ENCODE measurements around the gene TMEM52.

TMEM52 gene

GRCh38 chr1:1914101-1914970 is 4.7 kb downstream of the TMEM52 start:
- WGBS, 2 experiments (ENCODE audit: insufficient coverage in 2 of 2), result 82 to 83% methylated on average over 16 to 18 of the region's 20 CpGs
- no peak overlapping the region for H3K27ac ChIP-seq (ENCODE audit: low read depth, low read length, severe bottlenecking)
- H3K36me3 ChIP-seq (ENCODE audit: control insufficient read depth, insufficient read depth, low read length), result no peaks in the 10 kb centered on the region
- no peaks in the 10 kb centered on the region for H3K4me1 ChIP-seq (ENCODE audit: control insufficient read depth, insufficient read depth, low read length, poor library complexity, severe bottlenecking)
- H3K4me3 ChIP-seq (ENCODE audit: extremely low read depth, insufficient read depth, low read length, poor library complexity, severe bottlenecking), result no peak overlapping the region
- H3K9me3 ChIP-seq (ENCODE audit: control insufficient read depth, low read length), result no peaks in the 10 kb centered on the region

- H3K4me3 ChIP-seq (ENCODE audit: extremely low read depth, insufficient read depth, low read length, poor library complexity, severe bottlenecking), result no peak overlapping the region
- WGBS, 2 experiments (ENCODE audit: insufficient coverage in 2 of 2), result 91 to 93% methylated on average over 7 to 11 of the region's 13 CpGs
Measured at GRCh38 chr1:1911350-1912041, 7.6 kb downstream of the TMEM52 start.

GRCh38 chr1:1910651-1911331 is 8.3 kb downstream of the TMEM52 start:
- peaks cover 11% of the 10 kb centered on the region for H3K4me1 ChIP-seq (ENCODE audit: control insufficient read depth, insufficient read depth, low read length, poor library complexity, severe bottlenecking)
- no peak overlapping the region for H3K27ac ChIP-seq (ENCODE audit: low read depth, low read length, severe bottlenecking)
- H3K9me3 ChIP-seq (ENCODE audit: control insufficient read depth, low read length), result no peaks in the 10 kb centered on the region
- 94 to 96% methylated on average over 12 to 22 of the region's 22 CpGs for WGBS, 2 experiments (ENCODE audit: insufficient coverage in 2 of 2)
- no peaks in the 10 kb centered on the region for H3K36me3 ChIP-seq (ENCODE audit: control insufficient read depth, insufficient read depth, low read length)
- no peak overlapping the region for H3K4me3 ChIP-seq (ENCODE audit: extremely low read depth, insufficient read depth, low read length, poor library complexity, severe bottlenecking)

More at GRCh38 chr1:1911350-1912041, 7.6 kb downstream of the TMEM52 start:
- Histone ChIP-seq H3K4me1 (ENCODE audit: control insufficient read depth, insufficient read depth, low read length, poor library complexity, severe bottlenecking) (peaks cover 11% of the 10 kb centered on the region), H3K27ac (ENCODE audit: low read depth, low read length, severe bottlenecking) (no peak overlapping the region), H3K36me3 (ENCODE audit: control insufficient read depth, insufficient read depth, low read length) (no peaks in the 10 kb centered on the region), H3K9me3 (ENCODE audit: control insufficient read depth, low read length) (no peaks in the 10 kb centered on the region)

- Histone ChIP-seq H3K9me3 (ENCODE audit: control insufficient read depth, low read length) (no peaks in the 10 kb centered on the region), H3K36me3 (ENCODE audit: control insufficient read depth, insufficient read depth, low read length) (no peaks in the 10 kb centered on the region), H3K27ac (ENCODE audit: low read depth, low read length, severe bottlenecking) (peak overlapping the region; percentile 57), H3K4me3 (ENCODE audit: extremely low read depth, insufficient read depth, low read length, poor library complexity, severe bottlenecking) (peak overlapping the region; percentile 57), H3K4me1 (ENCODE audit: control insufficient read depth, insufficient read depth, low read length, poor library complexity, severe bottlenecking) (peaks cover 11% of the 10 kb centered on the region)
- 80 to 100% methylated on average over 2 of the region's 6 CpGs for WGBS, 2 experiments (ENCODE audit: insufficient coverage in 2 of 2)
Measured at GRCh38 chr1:1910033-1910465, 9.0 kb downstream of the TMEM52 start.

- WGBS, 2 experiments (ENCODE audit: insufficient coverage in 2 of 2), result 24 to 26% methylated on average over 21 of the region's 21 CpGs
- H3K36me3 ChIP-seq (ENCODE audit: control insufficient read depth, insufficient read depth, low read length), result no peaks in the 10 kb centered on the region
- H3K4me3 ChIP-seq (ENCODE audit: extremely low read depth, insufficient read depth, low read length, poor library complexity, severe bottlenecking), result peak overlapping the region; percentile 57
- peaks cover 11% of the 10 kb centered on the region for H3K4me1 ChIP-seq (ENCODE audit: control insufficient read depth, insufficient read depth, low read length, poor library complexity, severe bottlenecking)
- H3K9me3 ChIP-seq (ENCODE audit: control insufficient read depth, low read length), result no peaks in the 10 kb centered on the region
- no peak overlapping the region for H3K27ac ChIP-seq (ENCODE audit: low read depth, low read length, severe bottlenecking)
Measured at GRCh38 chr1:1908506-1908791, 10.6 kb downstream of the TMEM52 start.

GRCh38 chr1:1907098-1907736 is 11.9 kb downstream of the TMEM52 start:
- Histone ChIP-seq H3K4me1 (ENCODE audit: control insufficient read depth, insufficient read depth, low read length, poor library complexity, severe bottlenecking) (peaks cover 11% of the 10 kb centered on the region), H3K9me3 (ENCODE audit: control insufficient read depth, low read length) (no peaks in the 10 kb centered on the region), H3K36me3 (ENCODE audit: control insufficient read depth, insufficient read depth, low read length) (no peaks in the 10 kb centered on the region), H3K27ac (ENCODE audit: low read depth, low read length, severe bottlenecking) (no peak overlapping the region), H3K4me3 (ENCODE audit: extremely low read depth, insufficient read depth, low read length, poor library complexity, severe bottlenecking) (no peak overlapping the region)
- WGBS, 2 experiments (ENCODE audit: insufficient coverage in 2 of 2), result 92 to 97% methylated on average over 6 to 8 of the region's 8 CpGs

GRCh38 chr1:1906185-1907097 is 12.6 kb downstream of the TMEM52 start:
- Histone ChIP-seq H3K9me3 (ENCODE audit: control insufficient read depth, low read length) (no peaks in the 10 kb centered on the region), H3K4me3 (ENCODE audit: extremely low read depth, insufficient read depth, low read length, poor library complexity, severe bottlenecking) (no peak overlapping the region), H3K36me3 (ENCODE audit: control insufficient read depth, insufficient read depth, low read length) (no peaks in the 10 kb centered on the region), H3K4me1 (ENCODE audit: control insufficient read depth, insufficient read depth, low read length, poor library complexity, severe bottlenecking) (peaks cover 11% of the 10 kb centered on the region), H3K27ac (ENCODE audit: low read depth, low read length, severe bottlenecking) (peak overlapping the region; percentile 23)
- 27 to 29% methylated on average over 15 of the region's 15 CpGs for WGBS, 2 experiments (ENCODE audit: insufficient coverage in 2 of 2)

- Histone ChIP-seq H3K9me3 (ENCODE audit: control insufficient read depth, low read length) (no peaks in the 10 kb centered on the region), H3K27ac (ENCODE audit: low read depth, low read length, severe bottlenecking) (no peak overlapping the region), H3K4me1 (ENCODE audit: control insufficient read depth, insufficient read depth, low read length, poor library complexity, severe bottlenecking) (peaks cover 9% of the 10 kb centered on the region), H3K36me3 (ENCODE audit: control insufficient read depth, insufficient read depth, low read length) (no peaks in the 10 kb centered on the region), H3K4me3 (ENCODE audit: extremely low read depth, insufficient read depth, low read length, poor library complexity, severe bottlenecking) (no peak overlapping the region)
- WGBS, 2 experiments (ENCODE audit: insufficient coverage in 2 of 2), result 87 to 100% methylated on average over 2 of the region's 12 CpGs
Measured at GRCh38 chr1:1903224-1903623, 15.9 kb downstream of the TMEM52 start.

- peaks cover under 1% of the 10 kb centered on the region for H3K4me1 ChIP-seq (ENCODE audit: control insufficient read depth, insufficient read depth, low read length, poor library complexity, severe bottlenecking)
- no peaks in the 10 kb centered on the region for H3K36me3 ChIP-seq (ENCODE audit: control insufficient read depth, insufficient read depth, low read length)
- H3K27ac ChIP-seq (ENCODE audit: low read depth, low read length, severe bottlenecking), result no peak overlapping the region
- no peak overlapping the region for H3K4me3 ChIP-seq (ENCODE audit: extremely low read depth, insufficient read depth, low read length, poor library complexity, severe bottlenecking)
- no peaks in the 10 kb centered on the region for H3K9me3 ChIP-seq (ENCODE audit: control insufficient read depth, low read length)
- 90 to 91% methylated on average over 9 to 13 of the region's 13 CpGs for WGBS, 2 experiments (ENCODE audit: insufficient coverage in 2 of 2)
Measured at GRCh38 chr1:1901641-1902294, 17.3 kb downstream of the TMEM52 start.

Data from mesodermal cell (in vitro differentiated cells).